ENCODE measurements around the gene RAPGEF1. TPM values are rescaled to one million over a fixed set of nuclear protein-coding genes. Genes with fewer than 3 reads are reported as not detected.

RAPGEF1 gene
- total RNA-seq, 2 experiments from 2014 or later = 118 to 243 TPM

DNA sequence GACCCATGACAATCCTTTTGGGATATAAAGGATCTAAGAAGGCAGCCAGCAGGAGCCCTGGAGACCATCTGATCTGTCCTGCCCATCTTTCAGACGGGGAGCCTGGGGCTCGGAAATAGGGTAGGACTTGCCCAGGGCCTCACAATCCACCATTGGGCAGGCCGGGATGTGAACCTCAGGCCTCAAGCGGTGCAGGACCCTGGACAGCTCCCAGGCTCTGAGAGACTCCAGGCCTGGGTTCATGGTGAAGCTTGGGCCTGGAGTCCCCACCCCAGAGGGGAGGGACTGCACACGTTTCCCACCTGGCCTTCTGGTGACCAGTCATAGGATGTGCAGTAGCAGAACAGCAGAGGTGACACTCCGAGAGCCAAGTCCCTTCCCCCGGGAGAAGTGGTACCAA is 36.6 kb upstream of the RAPGEF1 start:
- H3K9me2 ChIP-seq (ENCODE audit: insufficient read depth, low read length) = no peaks in the 10 kb centered on the region
- H3K9me3 ChIP-seq (ENCODE audit: low read length) = no peaks in the 10 kb centered on the region
- no TSS peak for BruUV-seq (replicated peaks)
- H3K36me3 ChIP-seq (ENCODE audit: insufficient read depth, low read length) = no peaks in the 10 kb centered on the region
- H2AFZ ChIP-seq (ENCODE audit: low read length) = no peak overlapping the region
- no peaks in the 10 kb centered on the region for H4K20me1 ChIP-seq (ENCODE audit: insufficient read depth, low read length)
- ChIA-PET POLR2A (no interaction called here), CTCF (ENCODE audit: unreplicated experiment) (no interaction called here)
- TF ChIP-seq EZH2phosphoT487 (IDR thresholded peaks at IDR 0.05; ENCODE audit: borderline replicate concordance, low read depth, low read length) (no peak), CTCF (conservative IDR thresholded peaks at IDR 0.05; ENCODE audit: low read length) (no peak)
- no peak overlapping the region for H3K4me2 ChIP-seq (ENCODE audit: low read length)
- no peaks in the 10 kb centered on the region for H3K4me1 ChIP-seq (ENCODE audit: insufficient read depth, low read length, poor library complexity, severe bottlenecking)
- H3K27ac ChIP-seq (ENCODE audit: low read depth, low read length, poor library complexity, severe bottlenecking) = no peak overlapping the region
- H3K79me2 ChIP-seq (ENCODE audit: insufficient read depth, low read depth, low read length) = no peaks in the 10 kb centered on the region
- no peak overlapping the region for H3K4me3 ChIP-seq (ENCODE audit: low read depth, low read length, poor library complexity, severe bottlenecking)
- intact Hi-C loops (cut with micrococcal nuclease; ENCODE audit: unreplicated experiment) = no loop called here
- peak; percentile 42 for DNase-seq (ENCODE audit: low spot score)

DNA sequence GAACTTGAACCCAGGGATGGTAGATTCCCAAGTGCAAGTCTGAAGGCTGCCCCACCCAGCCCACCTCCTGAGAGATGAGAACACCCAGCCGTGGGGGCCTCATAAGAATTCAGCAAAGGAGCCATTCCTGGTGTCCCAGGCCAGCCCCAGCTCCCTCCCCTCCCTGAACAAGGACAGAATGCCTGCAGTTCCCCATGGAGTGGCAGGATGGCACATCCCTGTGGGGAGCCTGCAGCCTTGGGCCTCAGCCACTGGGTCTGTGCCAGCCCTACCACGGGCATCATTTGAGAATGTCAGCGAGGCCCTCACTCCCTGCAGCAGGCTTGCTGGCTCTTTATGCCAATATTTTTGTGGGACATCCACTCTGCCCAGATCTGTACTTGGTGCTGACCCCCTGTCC is 36.2 kb upstream of the RAPGEF1 start:
- CTCF ChIA-PET (ENCODE audit: unreplicated experiment) = no interaction called here

DNA sequence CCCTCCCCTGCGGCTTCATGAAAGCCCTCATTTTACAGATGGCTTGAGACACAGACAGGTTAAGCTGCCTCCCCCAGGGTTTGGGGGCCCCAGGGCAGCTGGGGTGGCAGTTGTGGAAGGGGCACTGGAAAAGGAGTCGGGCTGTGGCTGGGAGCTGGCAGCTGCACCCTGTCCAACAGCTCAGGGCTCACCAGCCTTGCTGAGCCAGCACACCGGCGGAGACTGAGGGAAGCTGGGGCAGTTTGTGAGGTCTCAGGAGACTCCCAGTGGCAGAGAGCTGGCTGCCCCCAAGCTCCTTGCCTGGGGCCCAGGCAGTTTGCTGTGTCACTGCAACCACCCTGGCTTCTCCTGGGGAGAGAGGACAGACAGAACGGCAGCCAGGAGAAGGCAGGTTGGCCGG is 34.8 kb upstream of the RAPGEF1 start:
- ChIA-PET CTCF (ENCODE audit: unreplicated experiment) (no interaction called here), POLR2A (interaction anchor here (0.5 kb wide), 1 partner anchor 761 kb away, joined by 4 read pairs; no protein-coding TSS in a partner anchor)

More for the DNA sequence above, 36.2 kb upstream of the RAPGEF1 start:
- Histone ChIP-seq H3K9me3 (ENCODE audit: low read length) (no peaks in the 10 kb centered on the region), H3K79me2 (ENCODE audit: insufficient read depth, low read depth, low read length) (no peaks in the 10 kb centered on the region), H3K27ac (ENCODE audit: low read depth, low read length, poor library complexity, severe bottlenecking) (no peak overlapping the region), H3K36me3 (ENCODE audit: insufficient read depth, low read length) (no peaks in the 10 kb centered on the region), H3K4me2 (ENCODE audit: low read length) (no peak overlapping the region), H2AFZ (ENCODE audit: low read length) (no peak overlapping the region), H4K20me1 (ENCODE audit: insufficient read depth, low read length) (no peaks in the 10 kb centered on the region), H3K9me2 (ENCODE audit: insufficient read depth, low read length) (no peaks in the 10 kb centered on the region), H3K4me1 (ENCODE audit: insufficient read depth, low read length, poor library complexity, severe bottlenecking) (no peaks in the 10 kb centered on the region), H3K4me3 (ENCODE audit: low read depth, low read length, poor library complexity, severe bottlenecking) (no peak overlapping the region)
- intact Hi-C loops (cut with micrococcal nuclease; ENCODE audit: unreplicated experiment) = no loop called here
- TF ChIP-seq EZH2phosphoT487 (IDR thresholded peaks at IDR 0.05; ENCODE audit: borderline replicate concordance, low read depth, low read length) (no peak), CTCF (conservative IDR thresholded peaks at IDR 0.05; ENCODE audit: low read length) (no peak)
- BruUV-seq (replicated peaks) = no TSS peak
- POLR2A ChIA-PET = no interaction called here
- no peak for DNase-seq (ENCODE audit: low spot score)

More for the DNA sequence above, 34.8 kb upstream of the RAPGEF1 start:
- Histone ChIP-seq H3K4me1 (ENCODE audit: insufficient read depth, low read length, poor library complexity, severe bottlenecking) (no peaks in the 10 kb centered on the region), H3K9me2 (ENCODE audit: insufficient read depth, low read length) (no peaks in the 10 kb centered on the region), H3K4me3 (ENCODE audit: low read depth, low read length, poor library complexity, severe bottlenecking) (no peak overlapping the region), H2AFZ (ENCODE audit: low read length) (no peak overlapping the region), H3K27ac (ENCODE audit: low read depth, low read length, poor library complexity, severe bottlenecking) (no peak overlapping the region), H4K20me1 (ENCODE audit: insufficient read depth, low read length) (no peaks in the 10 kb centered on the region), H3K9me3 (ENCODE audit: low read length) (no peaks in the 10 kb centered on the region), H3K4me2 (ENCODE audit: low read length) (no peak overlapping the region), H3K36me3 (ENCODE audit: insufficient read depth, low read length) (no peaks in the 10 kb centered on the region), H3K79me2 (ENCODE audit: insufficient read depth, low read depth, low read length) (no peaks in the 10 kb centered on the region)
- no TSS peak for BruUV-seq (replicated peaks)
- DNase-seq (ENCODE audit: low spot score) = no peak
- TF ChIP-seq EZH2phosphoT487 (IDR thresholded peaks at IDR 0.05; ENCODE audit: borderline replicate concordance, low read depth, low read length) (no peak), CTCF (conservative IDR thresholded peaks at IDR 0.05; ENCODE audit: low read length) (no peak)
- intact Hi-C loops (cut with micrococcal nuclease; ENCODE audit: unreplicated experiment) = no loop called here
